Measurements from ENCODE around the gene DDAH1.
"Not testable (repeated sequence)": the region's sequence is repeated elsewhere in the genome, so short reads cannot be mapped to it uniquely, and the experiment has no call there.

Gene DDAH1

GRCh38 chr1:85356130-85356529 is 108.8 kb downstream of the DDAH1 start:
- DNase-seq, result no peak

GRCh38 chr1:85352055-85352454 is 112.9 kb downstream of the DDAH1 start:
- DNase-seq, result no peak

GRCh38 chr1:85351202-85351828 is 113.6 kb downstream of the DDAH1 start:
- no peak for DNase-seq

GRCh38 chr1:85349224-85349623 is 115.7 kb downstream of the DDAH1 start:
- no peak for DNase-seq

GRCh38 chr1:85347908-85348307 is 117.1 kb downstream of the DDAH1 start:
- DNase-seq, result no peak

GRCh38 chr1:85347275-85347674 is 117.7 kb downstream of the DDAH1 start:
- not testable (repeated sequence) for DNase-seq

GRCh38 chr1:85344256-85344694 is 120.7 kb downstream of the DDAH1 start:
- no peak for DNase-seq

GRCh38 chr1:85343612-85344255 is 121.2 kb downstream of the DDAH1 start:
- no peak for DNase-seq

GRCh38 chr1:85343213-85343611 is 121.7 kb downstream of the DDAH1 start:
- no peak for DNase-seq

- no peak for DNase-seq
Measured at GRCh38 chr1:85342207-85342606, 122.8 kb downstream of the DDAH1 start.

- DNase-seq, result no peak
Measured at GRCh38 chr1:85340427-85340826, 124.5 kb downstream of the DDAH1 start.

GRCh38 chr1:85339656-85340399 is 125.1 kb downstream of the DDAH1 start:
- no peak for DNase-seq

- DNase-seq, result no peak
Measured at GRCh38 chr1:85339089-85339488, 125.9 kb downstream of the DDAH1 start.

GRCh38 chr1:85334962-85335361 is 130.0 kb downstream of the DDAH1 start:
- DNase-seq, result no peak

- no peak for DNase-seq
Measured at GRCh38 chr1:85333186-85333585, 131.8 kb downstream of the DDAH1 start.

GRCh38 chr1:85332575-85332974 is 132.4 kb downstream of the DDAH1 start:
- no peak for DNase-seq

- no peak for DNase-seq
Measured at GRCh38 chr1:85330711-85331290, 134.2 kb downstream of the DDAH1 start.

GRCh38 chr1:85330214-85330631 is 134.7 kb downstream of the DDAH1 start:
- no peak for DNase-seq

GRCh38 chr1:85328713-85329397 is 136.1 kb downstream of the DDAH1 start:
- no peak for DNase-seq

- no peak for DNase-seq
Measured at GRCh38 chr1:85327759-85328158, 137.2 kb downstream of the DDAH1 start.

- DNase-seq, result no peak
Measured at GRCh38 chr1:85326851-85327250, 138.1 kb downstream of the DDAH1 start.

GRCh38 chr1:85326336-85326735 is 138.6 kb downstream of the DDAH1 start:
- no peak for DNase-seq

- no peak for DNase-seq
Measured at GRCh38 chr1:85325920-85326319, 139.0 kb downstream of the DDAH1 start.

Data from activated naive CD4-positive, alpha-beta T cell treated with Interleukin-2 at 50 U/mL for 16 hours (primary cell).